Nephron progenitor cell (in vitro differentiated cells): Measurements from ENCODE around the gene LIAS.

Experiments used
- DNase-seq: peaks from one replicate; pipeline ENCODE4 v3.0.0; 2021
- H3K27ac Mint-ChIP-seq: 2 replicates; pipeline ENCODE4 v1.8.0; 2021; ENCODE audit warnings: mild to moderate bottlenecking, moderate library complexity, mixed read lengths
- H3K27me3 Mint-ChIP-seq: 2 replicates; pipeline ENCODE4 v1.8.0; 2021; ENCODE audit warnings: mild to moderate bottlenecking, low read depth, mixed read lengths; ENCODE audit not compliant: poor library complexity
- H3K36me3 Mint-ChIP-seq: 2 replicates; pipeline ENCODE4 v1.8.0; 2021; ENCODE audit warnings: low read depth, mixed read lengths
- H3K4me1 Mint-ChIP-seq: 2 replicates; pipeline ENCODE4 v1.8.0; 2021; ENCODE audit warnings: mixed read lengths
- H3K4me3 Mint-ChIP-seq: 2 replicates; pipeline ENCODE4 v1.8.0; 2021; ENCODE audit warnings: mild to moderate bottlenecking, moderate library complexity, mixed read lengths
- H3K9me3 Mint-ChIP-seq: 2 replicates; pipeline ENCODE4 v1.8.0; 2021; ENCODE audit warnings: mild to moderate bottlenecking, moderate library complexity, mixed read lengths
- CTCF ChIP-seq: fragments of 200-600 bp; sonication (generic); IDR thresholded peaks from 2 replicates; pipeline ENCODE4 v1.5.0; 2021; ENCODE audit warnings: antibody characterized with exemption

Gene LIAS

GRCh38 chr4:39464886-39465501 is 6.1 kb downstream of the LIAS start:
- Mint-ChIP-seq H3K4me3 (no peak overlapping the region), H3K27ac (no peak overlapping the region), H3K36me3 (peaks cover 33% of the 10 kb centered on the region), H3K27me3 (peaks cover 4% of the 10 kb centered on the region), H3K4me1 (peaks cover 14% of the 10 kb centered on the region), H3K9me3 (no peaks in the 10 kb centered on the region)
- DNase-seq, result no peak
- TF ChIP-seq CTCF, result no peak

DNA sequence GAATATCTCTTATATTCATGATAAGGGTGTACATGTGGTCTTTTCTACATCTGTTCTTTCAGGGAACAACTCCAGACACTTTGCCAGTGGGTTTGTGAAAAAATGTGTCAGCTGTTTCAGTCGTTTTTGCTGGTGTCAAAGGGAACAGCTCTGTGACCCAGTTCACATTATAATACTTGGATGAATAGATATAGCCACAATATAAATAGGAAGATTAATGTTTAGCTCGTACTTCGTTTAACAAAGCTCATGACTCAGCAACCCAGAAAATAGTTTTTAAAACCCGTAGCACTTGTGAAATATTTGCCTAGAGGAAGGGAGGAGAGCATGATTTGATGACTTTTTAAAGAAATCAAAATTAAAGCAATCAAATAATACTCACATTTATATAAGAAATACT is 7.9 kb downstream of the LIAS start:
- Mint-ChIP-seq H3K4me3 (no peak overlapping the region), H3K9me3 (no peaks in the 10 kb centered on the region), H3K36me3 (peaks cover 30% of the 10 kb centered on the region), H3K4me1 (peaks cover 10% of the 10 kb centered on the region), H3K27me3 (peaks cover 4% of the 10 kb centered on the region), H3K27ac (no peak overlapping the region)
- no peak for DNase-seq
- no peak for TF ChIP-seq CTCF

- Mint-ChIP-seq H3K4me1 (peaks cover 10% of the 10 kb centered on the region), H3K27ac (no peak overlapping the region), H3K9me3 (no peaks in the 10 kb centered on the region), H3K27me3 (peaks cover 4% of the 10 kb centered on the region), H3K36me3 (peaks cover 30% of the 10 kb centered on the region), H3K4me3 (no peak overlapping the region)
- no peak for DNase-seq
- no peak for TF ChIP-seq CTCF
These were observed 8.6 kb downstream of the LIAS start for GRCh38 chr4:39467464-39467863.

GRCh38 chr4:39469429-39470077 is 10.7 kb downstream of the LIAS start:
- H3K27ac Mint-ChIP-seq, result peak overlapping the region; percentile 42
- peak; percentile 89 for TF ChIP-seq CTCF

GRCh38 chr4:39470402-39470801 is 11.5 kb downstream of the LIAS start:
- no peak for TF ChIP-seq CTCF
- no peak for DNase-seq
- Mint-ChIP-seq H3K4me3 (no peak overlapping the region), H3K36me3 (peaks cover 17% of the 10 kb centered on the region), H3K4me1 (peaks cover 10% of the 10 kb centered on the region), H3K9me3 (no peaks in the 10 kb centered on the region), H3K27ac (no peak overlapping the region), H3K27me3 (peaks cover 4% of the 10 kb centered on the region)

More at GRCh38 chr4:39469429-39470077, 10.7 kb downstream of the LIAS start:
- peaks cover 10% of the 10 kb centered on the region for H3K4me1 Mint-ChIP-seq
- peaks cover 4% of the 10 kb centered on the region for H3K27me3 Mint-ChIP-seq
- no peak overlapping the region for H3K4me3 Mint-ChIP-seq
- DNase-seq, result peak; percentile 41
- no peaks in the 10 kb centered on the region for H3K9me3 Mint-ChIP-seq
- peaks cover 23% of the 10 kb centered on the region for H3K36me3 Mint-ChIP-seq

GRCh38 chr4:39472396-39472795 is 13.5 kb downstream of the LIAS start:
- TF ChIP-seq CTCF, result no peak
- Mint-ChIP-seq H3K36me3 (peaks cover 31% of the 10 kb centered on the region), H3K27me3 (no peaks in the 10 kb centered on the region), H3K4me3 (no peak overlapping the region), H3K4me1 (peaks cover 10% of the 10 kb centered on the region), H3K9me3 (no peaks in the 10 kb centered on the region), H3K27ac (no peak overlapping the region)
- DNase-seq, result no peak
